ENCODE results near the gene KIAA1549.

The KIAA1549 gene

GRCh38 chr7:138974675-138975292 lies 6.4 kb downstream of the KIAA1549 start:
- no peak for DNase-seq

GRCh38 chr7:138974103-138974502 lies 7.1 kb downstream of the KIAA1549 start:
- no peak for DNase-seq

GRCh38 chr7:138970952-138971351 lies 10.2 kb downstream of the KIAA1549 start:
- DNase-seq = no peak

- DNase-seq = no peak
Observed at GRCh38 chr7:138970446-138970845, 10.7 kb downstream of the KIAA1549 start.

- DNase-seq = no peak
Observed at GRCh38 chr7:138967159-138967558, 14.0 kb downstream of the KIAA1549 start.

GRCh38 chr7:138964624-138965436 lies 16.4 kb downstream of the KIAA1549 start:
- no peak for DNase-seq

- DNase-seq = no peak
Observed at GRCh38 chr7:138963675-138964074, 17.5 kb downstream of the KIAA1549 start.

GRCh38 chr7:138962561-138963270 lies 18.5 kb downstream of the KIAA1549 start:
- no peak for DNase-seq

- DNase-seq = no peak
Observed at GRCh38 chr7:138961159-138961558, 20.0 kb downstream of the KIAA1549 start.

GRCh38 chr7:138958391-138958956 lies 22.7 kb downstream of the KIAA1549 start:
- DNase-seq = no peak

- no peak for DNase-seq
Observed at GRCh38 chr7:138957753-138958390, 23.3 kb downstream of the KIAA1549 start.

- DNase-seq = no peak
Observed at GRCh38 chr7:138957217-138957616, 24.0 kb downstream of the KIAA1549 start.

- no peak for DNase-seq
Observed at GRCh38 chr7:138954545-138955475, 26.4 kb downstream of the KIAA1549 start.

GRCh38 chr7:138952791-138953190 lies 28.4 kb downstream of the KIAA1549 start:
- DNase-seq = no peak

- DNase-seq = no peak
Observed at GRCh38 chr7:138951953-138952352, 29.2 kb downstream of the KIAA1549 start.

- no peak for DNase-seq
Observed at GRCh38 chr7:138949421-138950088, 31.6 kb downstream of the KIAA1549 start.

- no peak for DNase-seq
Observed at GRCh38 chr7:138948403-138948802, 32.8 kb downstream of the KIAA1549 start.

- no peak for DNase-seq
Observed at GRCh38 chr7:138945821-138946220, 35.4 kb downstream of the KIAA1549 start.

- no peak for DNase-seq
Observed at GRCh38 chr7:138945154-138945553, 36.0 kb downstream of the KIAA1549 start.

GRCh38 chr7:138944592-138944991 lies 36.6 kb downstream of the KIAA1549 start:
- DNase-seq = no peak

GRCh38 chr7:138943061-138943460 lies 38.1 kb downstream of the KIAA1549 start:
- DNase-seq = no peak
